ENCODE data around the gene IFITM5. TPM values are rescaled to one million over a fixed set of nuclear protein-coding genes. Genes with fewer than 3 reads are reported as not detected.

IFITM5 gene
- total and polyA plus RNA-seq, 2 donors from 2014 or later, result not detected

GRCh38 chr11:304061-304506, 4.8 kb upstream of the IFITM5 start:
- DNase-seq (peak in 1 of 5 donors; percentile 79), FAIRE-seq (no peak)
- no peak overlapping the region for H3K27ac ChIP-seq (ENCODE audit: low read depth in 2 of 2, low read length in 2 of 2)
- H3K9ac ChIP-seq (ENCODE audit: low read length in 3 of 3), result no peak overlapping the region
- H3K4me1 ChIP-seq (ENCODE audit: control insufficient read depth in 2 of 3, insufficient read depth in 2 of 3, low read depth in 1 of 3, low read length in 3 of 3), result peaks cover 0 to 12% (median 0%) of the 10 kb centered on the region in 3 donors
- no peaks in the 10 kb centered on the region for H3K36me3 ChIP-seq (ENCODE audit: control insufficient read depth in 2 of 3, insufficient read depth in 3 of 3, low read length in 3 of 3)
- intact Hi-C loops (cut with DNase I), result loop anchor here (10.0 kb wide), 1 partner anchor 51 kb away; no protein-coding TSS in a partner anchor
- no peaks in the 10 kb centered on the region for H3K27me3 ChIP-seq (ENCODE audit: control insufficient read depth, insufficient read depth, low read length)
- no peaks in the 10 kb centered on the region for H3K9me3 ChIP-seq (ENCODE audit: control insufficient read depth in 2 of 3, insufficient read depth in 1 of 3, low read length in 3 of 3)
- H3K4me3 ChIP-seq (ENCODE audit: low read length in 3 of 3), result no peak overlapping the region
- TF ChIP-seq, protein P1, sequence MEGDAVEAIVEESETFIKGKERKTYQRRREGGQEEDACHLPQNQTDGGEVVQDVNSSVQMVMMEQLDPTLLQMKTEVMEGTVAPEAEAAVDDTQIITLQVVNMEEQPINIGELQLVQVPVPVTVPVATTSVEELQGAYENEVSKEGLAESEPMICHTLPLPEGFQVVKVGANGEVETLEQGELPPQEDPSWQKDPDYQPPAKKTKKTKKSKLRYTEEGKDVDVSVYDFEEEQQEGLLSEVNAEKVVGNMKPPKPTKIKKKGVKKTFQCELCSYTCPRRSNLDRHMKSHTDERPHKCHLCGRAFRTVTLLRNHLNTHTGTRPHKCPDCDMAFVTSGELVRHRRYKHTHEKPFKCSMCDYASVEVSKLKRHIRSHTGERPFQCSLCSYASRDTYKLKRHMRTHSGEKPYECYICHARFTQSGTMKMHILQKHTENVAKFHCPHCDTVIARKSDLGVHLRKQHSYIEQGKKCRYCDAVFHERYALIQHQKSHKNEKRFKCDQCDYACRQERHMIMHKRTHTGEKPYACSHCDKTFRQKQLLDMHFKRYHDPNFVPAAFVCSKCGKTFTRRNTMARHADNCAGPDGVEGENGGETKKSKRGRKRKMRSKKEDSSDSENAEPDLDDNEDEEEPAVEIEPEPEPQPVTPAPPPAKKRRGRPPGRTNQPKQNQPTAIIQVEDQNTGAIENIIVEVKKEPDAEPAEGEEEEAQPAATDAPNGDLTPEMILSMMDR (IDR thresholded peaks at IDR 0.05; ENCODE audit: borderline replicate concordance, extremely low read depth, insufficient read depth), result no peak

- TF ChIP-seq, protein P1 (IDR thresholded peaks at IDR 0.05; ENCODE audit: borderline replicate concordance, extremely low read depth, insufficient read depth), result no peak
- no peak for FAIRE-seq
- no peak for DNase-seq
- no peaks in the 10 kb centered on the region for H3K9me3 ChIP-seq (ENCODE audit: control insufficient read depth in 2 of 3, insufficient read depth in 1 of 3, low read length in 3 of 3)
- no peaks in the 10 kb centered on the region for H3K36me3 ChIP-seq (ENCODE audit: control insufficient read depth in 2 of 3, insufficient read depth in 3 of 3, low read length in 3 of 3)
- no peak overlapping the region for H3K4me3 ChIP-seq (ENCODE audit: low read length in 3 of 3)
- intact Hi-C loops (cut with DNase I), result loop anchor here (10.0 kb wide), 1 partner anchor 51 kb away; no protein-coding TSS in a partner anchor
- no peaks in the 10 kb centered on the region for H3K27me3 ChIP-seq (ENCODE audit: control insufficient read depth, insufficient read depth, low read length)
- peaks cover 0 to 12% (median 0%) of the 10 kb centered on the region in 3 donors for H3K4me1 ChIP-seq (ENCODE audit: control insufficient read depth in 2 of 3, insufficient read depth in 2 of 3, low read depth in 1 of 3, low read length in 3 of 3)
- no peak overlapping the region for H3K27ac ChIP-seq (ENCODE audit: low read depth in 2 of 2, low read length in 2 of 2)
- no peak overlapping the region for H3K9ac ChIP-seq (ENCODE audit: low read length in 3 of 3)
Observed at GRCh38 chr11:303363-303762, 4.0 kb upstream of the IFITM5 start.

DNA sequence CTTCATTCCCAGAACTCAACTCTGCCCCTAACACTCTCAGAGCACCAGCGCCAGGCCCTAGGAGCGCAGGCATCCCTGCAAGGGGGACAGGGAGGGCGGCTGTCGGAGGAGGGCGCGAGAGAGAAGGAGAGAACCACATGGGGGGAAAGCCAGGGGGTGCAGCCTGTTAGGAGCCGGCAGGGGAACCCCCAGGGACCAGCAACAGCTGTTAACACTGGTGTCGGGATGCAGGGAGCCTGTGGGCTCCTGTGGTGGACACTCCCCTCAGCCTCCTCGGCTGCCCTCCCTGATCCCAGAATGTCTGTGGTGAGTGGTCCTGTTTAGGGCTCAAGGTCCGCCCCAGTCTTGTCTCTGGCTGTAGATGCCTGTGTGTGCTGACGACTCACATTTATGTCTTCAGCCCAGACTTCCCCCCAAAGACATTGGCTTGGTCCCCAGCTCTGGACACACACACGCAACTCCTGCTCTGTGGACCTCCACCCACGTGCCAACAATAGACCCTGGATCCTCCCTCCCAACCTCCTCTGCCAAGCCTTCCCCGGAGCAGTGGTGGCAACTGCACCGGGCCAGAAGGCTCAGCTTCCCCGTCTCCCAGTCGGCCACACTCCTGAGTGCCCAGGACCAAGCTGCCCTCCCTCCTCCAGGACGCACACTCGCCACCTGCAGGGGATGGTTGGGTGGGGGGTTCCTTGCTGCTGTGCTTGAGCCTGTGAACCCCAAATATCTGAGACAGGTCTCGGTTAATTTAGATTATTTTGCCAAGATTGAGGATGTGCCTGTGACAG, 817 bp upstream of the IFITM5 start:
- FAIRE-seq (no peak), DNase-seq (peak in 4 of 5 donors; percentile 63 to 81 (median 75))
- intact Hi-C loops (cut with DNase I), result loop anchor here (10.0 kb wide), 1 partner anchor 55 kb away; no protein-coding TSS in a partner anchor
- Histone ChIP-seq H3K4me3 (ENCODE audit: low read length in 3 of 3) (no peak overlapping the region), H3K27me3 (ENCODE audit: control insufficient read depth, insufficient read depth, low read length) (no peaks in the 10 kb centered on the region), H3K9me3 (ENCODE audit: control insufficient read depth in 2 of 3, insufficient read depth in 1 of 3, low read length in 3 of 3) (no peaks in the 10 kb centered on the region), H3K9ac (ENCODE audit: low read length in 3 of 3) (no peak overlapping the region), H3K4me1 (ENCODE audit: control insufficient read depth in 2 of 3, insufficient read depth in 2 of 3, low read depth in 1 of 3, low read length in 3 of 3) (no peaks in the 10 kb centered on the region), H3K27ac (ENCODE audit: low read depth in 2 of 2, low read length in 2 of 2) (no peak overlapping the region), H3K36me3 (ENCODE audit: control insufficient read depth in 2 of 3, insufficient read depth in 3 of 3, low read length in 3 of 3) (no peaks in the 10 kb centered on the region)
- TF ChIP-seq, protein P1 (IDR thresholded peaks at IDR 0.05; ENCODE audit: borderline replicate concordance, extremely low read depth, insufficient read depth), result no peak
